ENCODE data around the gene MIER2. TPM values are rescaled to one million over a fixed set of nuclear protein-coding genes. Genes with fewer than 3 reads are reported as not detected.

The MIER2 gene
- polyA plus RNA-seq, 1 donor from 2014 or later, result 16.0 TPM

DNA sequence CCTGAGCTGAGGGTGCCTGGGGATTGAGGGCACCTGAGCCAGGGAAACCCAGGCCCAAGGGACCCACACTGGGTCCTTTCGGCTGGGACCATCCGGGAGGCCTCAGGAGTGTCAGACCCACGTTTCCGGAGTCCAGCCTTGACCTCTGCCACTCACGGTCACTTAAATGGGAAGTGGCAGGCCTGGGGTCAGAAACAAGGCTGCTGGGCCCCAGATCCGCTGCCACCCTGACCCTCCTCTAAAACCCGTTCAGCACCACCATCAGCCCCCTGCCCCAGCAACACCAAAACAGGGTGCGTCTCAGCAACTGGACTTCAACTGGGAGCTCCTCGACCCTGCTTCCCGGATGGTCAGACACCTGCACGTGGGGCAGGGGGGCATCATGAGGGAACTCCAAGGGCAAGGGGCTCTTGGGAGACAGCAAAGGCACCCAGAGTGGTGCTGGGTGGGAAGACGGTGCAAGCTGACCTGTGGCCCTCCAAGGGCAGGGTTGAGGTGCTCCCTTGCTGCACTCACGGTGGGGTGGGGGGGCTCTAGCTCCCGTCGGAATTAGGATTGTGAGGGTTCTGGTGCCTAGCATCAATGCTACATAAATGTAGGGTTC is 52.2 kb downstream of the MIER2 start:
- TF ChIP-seq POLR2AphosphoS5 (IDR thresholded peaks at IDR 0.05) (no peak), CTCF (IDR thresholded peaks at IDR 0.05; ENCODE audit: poor library complexity, severe bottlenecking) (no peak), EP300 (conservative IDR thresholded peaks at IDR 0.05; ENCODE audit: poor library complexity, severe bottlenecking) (no peak), RAD21 (conservative IDR thresholded peaks at IDR 0.05) (no peak), MXI1 (conservative IDR thresholded peaks at IDR 0.05; ENCODE audit: poor library complexity, severe bottlenecking) (no peak), SMC3 (conservative IDR thresholded peaks at IDR 0.05; ENCODE audit: poor library complexity) (no peak), EZH2 (IDR thresholded peaks at IDR 0.05; ENCODE audit: borderline replicate concordance, insufficient read depth, low read length, poor library complexity, severe bottlenecking) (no peak), REST (IDR thresholded peaks at IDR 0.05; ENCODE audit: borderline replicate concordance) (no peak), TAF1 (IDR thresholded peaks at IDR 0.05; ENCODE audit: low read depth) (no peak)
- Histone ChIP-seq H2AFZ (ENCODE audit: low read depth, low read length) (no peak overlapping the region), H3K9me3 (ENCODE audit: low read length) (no peaks in the 10 kb centered on the region), H3K36me3 (ENCODE audit: insufficient read depth, low read length) (no peaks in the 10 kb centered on the region), H3K4me2 (ENCODE audit: low read length) (no peak overlapping the region), H3K9me2 (ENCODE audit: insufficient read depth, low read length) (no peaks in the 10 kb centered on the region), H3K79me2 (replicated peaks; ENCODE audit: insufficient read depth, low read length) (no peaks in the 10 kb centered on the region), H3K9ac (ENCODE audit: low read length) (no peak overlapping the region), H4K20me1 (ENCODE audit: insufficient read depth) (no peaks in the 10 kb centered on the region), H3F3A (ENCODE audit: insufficient read depth, low read length, poor library complexity, severe bottlenecking) (no peaks in the 10 kb centered on the region), H3K27ac (ENCODE audit: low read length) (no peak overlapping the region), H3K27me3 (ENCODE audit: insufficient read depth, low read depth, low read length) (peaks cover 59% of the 10 kb centered on the region), H3K4me3 (ENCODE audit: low read length) (no peak overlapping the region)

GRCh38 chr19:291561-292280 is 52.9 kb downstream of the MIER2 start:
- no peaks in the 10 kb centered on the region for H3K79me2 ChIP-seq (replicated peaks; ENCODE audit: insufficient read depth, low read length)
- peaks cover 59% of the 10 kb centered on the region for H3K27me3 ChIP-seq (ENCODE audit: insufficient read depth, low read depth, low read length)
- H4K20me1 ChIP-seq (ENCODE audit: insufficient read depth), result no peaks in the 10 kb centered on the region
- no peak overlapping the region for H3K4me3 ChIP-seq (ENCODE audit: low read length)
- TF ChIP-seq REST (IDR thresholded peaks at IDR 0.05; ENCODE audit: borderline replicate concordance), result no peak
- no peak for TF ChIP-seq EP300 (conservative IDR thresholded peaks at IDR 0.05; ENCODE audit: poor library complexity, severe bottlenecking)
- TF ChIP-seq MXI1 (conservative IDR thresholded peaks at IDR 0.05; ENCODE audit: poor library complexity, severe bottlenecking), result no peak
- no peak for TF ChIP-seq EZH2 (IDR thresholded peaks at IDR 0.05; ENCODE audit: borderline replicate concordance, insufficient read depth, low read length, poor library complexity, severe bottlenecking)
- no peak for TF ChIP-seq CTCF (IDR thresholded peaks at IDR 0.05; ENCODE audit: poor library complexity, severe bottlenecking)
- TF ChIP-seq RAD21 (conservative IDR thresholded peaks at IDR 0.05), result no peak
- no peak for TF ChIP-seq SMC3 (conservative IDR thresholded peaks at IDR 0.05; ENCODE audit: poor library complexity)
- TF ChIP-seq TAF1 (IDR thresholded peaks at IDR 0.05; ENCODE audit: low read depth), result no peak
- TF ChIP-seq POLR2AphosphoS5 (IDR thresholded peaks at IDR 0.05), result no peak
- H2AFZ ChIP-seq (ENCODE audit: low read depth, low read length), result no peak overlapping the region
- no peaks in the 10 kb centered on the region for H3K36me3 ChIP-seq (ENCODE audit: insufficient read depth, low read length)
- H3K4me2 ChIP-seq (ENCODE audit: low read length), result no peak overlapping the region
- no peaks in the 10 kb centered on the region for H3F3A ChIP-seq (ENCODE audit: insufficient read depth, low read length, poor library complexity, severe bottlenecking)
- no peaks in the 10 kb centered on the region for H3K9me2 ChIP-seq (ENCODE audit: insufficient read depth, low read length)
- H3K27ac ChIP-seq (ENCODE audit: low read length), result no peak overlapping the region
- no peaks in the 10 kb centered on the region for H3K9me3 ChIP-seq (ENCODE audit: low read length)
- H3K9ac ChIP-seq (ENCODE audit: low read length), result no peak overlapping the region

Data from neural cell (in vitro differentiated cells).